Stimulated activated CD8-positive, alpha-beta memory T cell treated with anti-CD3 and anti-CD28 coated beads, Interleukin-7, amount 100 ng/mL, for 48 hours (primary cell): ENCODE results near the gene GNG5.
"Not testable (repeated sequence)": the region's sequence is repeated elsewhere in the genome, so short reads cannot be mapped to it uniquely, and the experiment has no call there.

Experiments used
- DNase-seq, 2 donors: peaks; one replicate each; pipeline ENCODE4 v3.0.0-alpha.2; 2020; ENCODE audit warnings: low read depth in 1 of 2; ENCODE audit errors: extremely low read depth in 1 of 2

Gene GNG5

DNA sequence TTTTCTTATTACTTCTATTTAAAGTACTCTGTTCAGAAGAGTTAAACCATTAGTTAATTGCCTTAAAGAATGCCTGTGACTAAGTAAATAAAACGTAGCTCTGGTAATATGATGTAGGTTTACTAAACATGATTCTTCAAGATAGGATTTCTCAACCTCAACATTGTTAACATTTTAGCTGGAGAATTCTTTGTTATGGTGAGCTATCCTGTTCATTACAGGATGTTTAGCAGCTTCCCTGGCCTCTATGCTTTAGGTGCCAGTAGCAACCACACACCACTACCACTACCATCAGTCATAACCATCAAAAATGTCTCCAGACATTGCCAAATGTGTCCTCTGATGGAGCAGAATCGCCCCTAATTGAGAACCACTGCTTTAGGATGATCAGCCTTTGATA lies 16.6 kb downstream of the GNG5 start:
- DNase-seq = no peak

DNA sequence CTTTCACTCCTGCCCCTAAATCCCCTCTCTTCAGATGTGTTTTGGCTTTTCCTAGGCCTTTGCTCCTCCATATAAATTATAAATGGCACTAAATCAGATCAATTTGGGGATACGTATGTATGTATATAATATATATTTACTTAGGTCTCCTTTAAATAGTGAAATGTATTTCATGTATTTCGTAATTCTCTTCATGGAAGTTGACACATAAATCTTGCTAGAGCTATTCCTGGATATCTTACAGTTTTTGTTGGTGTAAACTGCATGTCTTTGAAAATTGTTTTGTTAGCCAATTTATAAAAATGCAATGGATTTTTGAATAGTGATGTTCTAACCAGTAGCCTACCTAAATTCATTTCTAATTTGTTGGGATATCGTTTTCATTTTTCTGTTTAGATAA lies 18.3 kb downstream of the GNG5 start:
- no peak for DNase-seq

DNA sequence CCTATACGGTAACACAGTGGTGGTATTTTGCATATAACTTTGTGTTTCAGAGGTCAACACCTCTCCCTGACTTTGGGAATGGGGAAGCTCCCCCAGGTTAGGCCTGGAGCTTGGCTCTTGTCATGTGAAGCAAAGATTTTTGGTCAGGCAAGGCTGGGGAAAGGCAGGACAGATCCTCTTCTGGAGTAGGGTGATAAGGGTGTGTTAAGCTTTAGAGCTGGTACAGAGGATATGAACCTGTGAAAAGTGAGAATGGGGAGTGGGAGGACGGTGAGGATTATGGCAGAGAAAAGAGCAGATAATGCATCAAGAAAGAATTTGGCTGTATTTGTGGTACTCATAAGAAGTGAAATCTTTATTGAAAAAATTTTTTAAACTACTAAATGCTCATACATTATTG lies 25.1 kb downstream of the GNG5 start:
- DNase-seq = no peak

DNA sequence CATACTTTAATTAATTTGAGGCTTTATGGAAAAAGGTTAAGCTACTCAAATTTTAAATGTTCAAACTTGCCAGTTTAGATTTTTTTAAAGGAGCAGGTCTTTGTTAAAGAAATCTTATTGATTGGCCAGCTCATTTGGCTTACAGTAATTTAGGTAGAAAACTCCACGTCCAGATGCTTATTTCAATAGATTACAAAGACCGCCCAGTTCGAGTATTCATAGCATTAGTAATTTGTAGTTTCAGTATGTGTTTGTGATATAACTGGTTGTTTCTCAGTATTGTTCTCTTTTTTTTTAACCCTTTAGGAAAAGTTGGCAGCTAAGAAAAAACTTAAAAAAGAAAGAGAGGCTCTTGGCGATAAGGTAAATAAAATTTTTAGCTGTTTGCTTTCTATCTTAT lies 25.7 kb downstream of the GNG5 start:
- DNase-seq = no peak

DNA sequence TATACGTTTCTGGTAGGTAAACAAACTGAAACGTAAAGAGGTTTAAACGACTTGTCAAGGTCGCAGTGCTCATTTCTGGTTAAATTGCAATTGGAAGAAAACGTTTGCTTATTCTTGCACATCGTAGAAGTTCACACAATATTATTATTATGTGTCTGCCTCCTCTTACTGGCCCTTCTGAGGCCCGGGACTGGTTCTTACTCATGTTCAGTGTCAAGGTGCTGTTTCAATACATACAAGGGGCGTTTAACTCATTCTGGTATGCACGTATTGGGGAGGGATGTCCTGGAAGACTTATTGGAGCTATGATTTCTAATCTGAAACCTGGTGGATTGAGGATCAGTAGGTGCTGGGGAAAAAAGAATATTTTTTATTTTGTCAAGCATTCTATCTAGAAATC lies 26.4 kb downstream of the GNG5 start:
- DNase-seq = no peak

DNA sequence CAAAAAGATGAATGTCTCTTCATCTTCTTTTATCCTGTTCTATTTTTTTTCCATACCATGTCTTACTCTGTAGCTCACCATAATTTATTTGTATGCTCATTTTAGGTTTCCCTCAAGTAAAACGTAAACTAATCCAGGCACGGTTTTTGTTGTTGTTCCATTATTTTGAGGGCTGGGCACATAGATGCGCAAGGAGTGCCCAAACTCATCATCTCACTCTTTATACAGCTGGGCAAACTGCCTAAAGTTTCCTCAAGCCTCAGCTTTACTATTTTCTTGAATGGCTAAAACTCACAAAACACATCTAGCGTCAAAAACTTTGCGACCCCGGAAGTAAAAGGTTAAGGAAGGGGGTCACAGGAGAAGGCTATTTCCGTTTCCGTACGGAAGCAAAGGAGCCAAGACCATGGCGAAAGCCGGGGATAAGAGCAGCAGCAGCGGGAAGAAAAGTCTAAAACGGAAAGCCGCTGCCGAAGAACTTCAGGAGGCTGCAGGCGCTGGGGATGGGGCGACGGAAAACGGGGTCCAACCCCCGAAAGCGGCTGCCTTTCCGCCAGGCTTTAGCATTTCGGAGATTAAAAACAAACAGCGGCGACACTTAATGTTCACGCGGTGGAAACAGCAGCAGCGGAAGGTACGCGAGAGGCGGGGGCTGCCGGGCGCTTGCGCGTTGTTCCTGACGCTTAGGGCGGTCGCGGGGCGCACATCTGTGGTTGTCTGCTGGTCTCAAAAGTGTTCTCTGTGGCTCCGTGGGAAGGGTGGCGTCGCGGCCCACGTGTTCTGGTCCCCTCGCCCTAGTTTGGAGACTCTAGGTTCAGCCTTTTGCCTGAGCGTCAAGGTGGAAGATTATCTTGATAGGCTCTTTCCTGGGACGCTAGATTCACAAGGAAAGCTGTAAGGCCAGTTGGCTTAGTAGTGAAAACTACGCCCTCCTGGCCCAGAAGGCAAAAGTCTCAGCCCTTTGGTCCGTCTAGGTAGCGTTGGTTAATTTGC lies 27.2 kb downstream of the GNG5 start, which contains the start of gene RPF1:
RPF1 (plus strand) TSS at position 391 of the 993 bp plus-strand sequence; CDS start at position 407, 16 bp downstream.
- peak; percentile 55 to 71 for DNase-seq

DNA sequence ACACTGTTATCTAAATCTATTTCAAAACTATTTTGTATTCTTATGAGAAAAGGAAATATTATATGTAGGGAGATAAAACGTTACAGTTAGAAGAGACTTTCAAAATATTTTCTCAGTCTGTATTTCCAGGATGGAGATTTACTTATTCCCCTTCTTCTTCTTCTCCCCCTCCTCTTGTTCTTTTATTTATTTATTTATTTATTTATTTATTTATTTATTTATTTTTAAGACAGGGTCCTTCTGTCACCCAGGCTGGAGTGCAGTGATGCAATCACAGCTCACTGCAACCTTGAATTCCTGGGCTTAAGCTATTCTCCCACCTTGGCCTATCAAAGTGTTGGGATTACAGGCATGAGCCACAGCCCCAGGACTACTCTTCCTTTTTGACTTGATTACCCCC lies 30.2 kb downstream of the GNG5 start:
- no peak for DNase-seq

DNA sequence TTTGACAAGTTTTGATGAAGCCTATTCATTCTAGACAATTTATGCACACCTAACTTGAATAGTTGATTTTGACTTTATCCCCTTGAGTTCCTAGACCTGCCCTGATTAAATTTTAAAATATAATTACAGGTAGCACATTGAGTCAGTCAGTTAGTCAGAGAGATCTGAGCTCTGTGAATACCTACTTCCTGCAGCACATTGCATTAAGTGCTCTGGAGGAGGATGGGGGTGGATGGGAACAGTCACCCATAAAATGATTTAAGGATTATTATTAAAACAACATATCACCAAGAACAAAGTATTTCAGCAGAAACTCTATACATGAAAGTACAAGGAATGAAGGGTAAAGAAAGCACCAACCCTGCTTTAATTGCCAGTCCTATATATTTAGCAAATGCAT lies 39.1 kb downstream of the GNG5 start:
- no peak for DNase-seq

DNA sequence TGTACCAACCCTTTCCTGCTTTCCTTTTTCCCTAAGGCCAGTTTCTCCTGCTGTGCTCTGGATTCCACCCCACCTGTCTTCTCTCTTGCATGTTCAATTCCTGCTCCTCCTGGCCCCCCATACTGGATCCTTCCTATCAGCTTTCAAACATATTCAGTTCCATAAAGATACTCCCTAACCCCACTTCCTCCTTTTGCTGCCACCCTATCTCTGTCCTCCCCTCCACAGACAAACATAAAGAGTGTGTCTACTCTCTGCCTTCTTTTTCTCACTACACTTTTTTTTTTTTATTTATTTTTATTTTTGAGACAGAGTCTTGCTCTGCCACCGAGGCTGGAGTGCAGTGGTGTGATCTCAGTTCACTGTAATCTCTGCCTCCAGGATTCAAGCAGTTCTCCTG lies 44.3 kb downstream of the GNG5 start:
- DNase-seq = no peak

DNA sequence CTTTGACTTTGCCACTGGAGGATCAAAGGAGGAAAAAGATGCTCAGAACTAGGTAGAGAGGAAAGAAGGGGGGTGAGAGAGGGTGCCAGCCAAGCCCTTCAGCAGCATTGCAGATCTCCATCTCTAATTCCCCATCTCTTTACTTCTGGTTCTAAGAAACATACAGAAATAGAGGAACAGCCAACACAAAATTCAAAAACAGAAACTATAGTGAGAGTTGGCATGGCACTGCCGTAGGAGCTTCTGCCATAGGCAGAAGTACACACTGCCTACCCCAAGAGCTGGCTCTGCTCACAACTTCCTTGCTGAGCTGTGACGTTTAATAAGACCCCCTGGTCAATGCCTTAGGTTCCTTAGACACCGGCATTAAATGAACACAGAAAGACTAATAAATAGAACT lies 53.9 kb downstream of the GNG5 start:
- no peak for DNase-seq

DNA sequence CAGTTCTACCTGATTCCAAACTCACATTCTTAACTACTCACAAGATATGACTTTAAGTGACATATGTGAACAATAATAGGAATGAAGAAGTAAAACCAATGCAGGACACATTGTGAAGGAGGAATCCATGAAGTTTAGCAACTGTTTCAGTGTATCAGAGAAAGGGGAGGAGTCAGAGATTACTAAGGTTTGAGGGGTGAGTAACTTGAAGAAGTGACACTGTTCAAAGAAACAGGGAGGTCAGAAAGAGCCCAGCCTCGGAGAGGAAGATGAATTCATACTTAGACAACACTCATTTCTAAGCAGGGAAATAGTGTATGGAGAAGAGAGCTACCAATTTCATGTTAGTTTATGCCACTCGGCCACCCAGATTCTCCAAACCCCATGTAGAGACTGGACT lies 55.5 kb downstream of the GNG5 start:
- DNase-seq = no peak

DNA sequence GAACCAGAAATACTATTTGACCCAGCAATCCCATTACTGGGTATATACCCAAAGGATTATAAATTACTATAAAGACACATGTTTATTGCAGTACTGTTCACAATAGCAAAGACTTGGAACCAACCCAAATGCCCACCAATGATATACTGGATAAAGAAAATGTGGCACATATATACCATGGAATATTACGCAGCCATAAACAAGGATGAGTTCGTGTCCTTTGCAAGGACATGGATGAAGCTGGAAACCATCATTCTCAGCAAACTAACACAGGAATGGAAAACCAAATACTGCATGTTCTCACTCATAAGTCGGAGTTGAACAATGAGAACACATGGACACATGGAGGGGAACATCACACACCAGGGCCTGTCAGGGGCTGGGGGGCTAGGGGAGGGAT lies 57.7 kb downstream of the GNG5 start:
- not testable (repeated sequence) for DNase-seq
